ENCODE results near the gene SHROOM1.

SHROOM1 gene

DNA sequence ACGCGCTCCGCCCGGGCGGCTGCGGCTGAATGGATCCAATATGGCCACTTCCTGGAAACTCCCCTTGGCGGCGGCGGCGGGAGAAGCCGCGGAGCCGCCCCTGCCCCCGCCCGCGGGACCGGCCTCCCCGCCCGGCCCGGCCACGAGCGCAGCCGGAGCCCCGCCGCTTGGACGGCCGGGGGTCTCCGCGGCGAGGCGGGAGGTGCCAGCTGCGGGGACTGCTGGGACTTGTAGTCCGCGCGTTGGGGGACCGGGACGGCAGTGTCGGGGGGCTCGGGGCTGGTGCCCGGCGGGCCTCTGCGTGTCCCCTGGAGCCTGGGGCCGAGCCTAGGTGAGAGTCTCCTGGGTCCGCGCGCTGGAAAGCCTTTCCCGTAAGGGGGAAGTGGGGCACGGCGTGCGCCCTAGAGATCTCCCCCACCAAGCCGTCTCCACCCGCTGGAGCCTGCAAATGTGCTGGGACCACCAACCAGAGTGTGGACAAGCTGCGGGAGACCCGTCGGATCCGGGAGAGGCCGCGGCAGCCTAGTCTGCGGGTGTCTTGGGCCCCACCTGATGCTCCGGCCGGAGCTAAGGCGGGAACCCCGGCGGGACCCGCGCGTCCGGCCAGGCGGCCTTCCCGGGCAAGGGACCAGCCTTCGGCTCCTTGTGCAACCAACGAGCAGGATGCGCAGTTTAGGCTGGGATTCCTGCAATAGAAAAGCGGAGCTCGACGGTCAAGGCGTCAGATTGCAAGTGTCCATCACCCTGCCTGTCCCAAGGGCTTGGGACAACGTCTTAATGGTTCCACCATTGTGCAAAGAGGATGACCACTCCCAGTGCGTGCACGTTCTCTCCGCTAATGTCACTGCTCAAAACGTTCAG, 53.0 kb downstream of the SHROOM1 start, which contains the start of gene SEPTIN8:
SEPTIN8 (minus strand) TSS at position 31 of the 861 bp plus-strand sequence. CDS start 102 bp downstream, outside the sequence.
- Histone ChIP-seq H3K4me3 (ENCODE audit: low read depth in 1 of 2, low read length in 1 of 2) (peak within 1 kb of the TSS in 1 of 2 experiments; percentile 8), H3K4me1 (ENCODE audit: control insufficient read depth in 1 of 2, insufficient read depth in 1 of 2, low read depth in 1 of 2, low read length in 1 of 2) (peaks cover 0 to 11% of the 10 kb centered on the region in 2 experiments), H3K9me3 (no peaks in the 10 kb centered on the region), H3K27ac (no peak within 1 kb of the TSS), H3K36me3 (no peaks in the 10 kb centered on the region), H3K27me3 (peaks cover 100% of the 10 kb centered on the region)
- no peak for TF ChIP-seq CTCF (IDR thresholded peaks at IDR 0.05)

DNA sequence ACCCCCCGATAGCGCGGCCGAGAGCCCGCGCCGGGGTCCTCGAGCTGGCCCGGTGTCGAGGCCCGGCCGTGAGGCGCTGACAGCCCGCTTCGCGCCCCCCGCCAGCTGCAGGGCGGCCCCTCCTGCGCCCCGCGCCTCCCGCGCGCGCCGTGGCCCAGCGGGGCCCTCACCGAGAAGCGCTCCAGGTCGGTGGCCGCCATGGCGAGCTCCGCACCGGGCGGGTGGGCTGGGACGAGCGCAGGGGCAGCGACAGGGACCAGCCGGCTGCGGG, 53.6 kb downstream of the SHROOM1 start:
- no peak for TF ChIP-seq CTCF (IDR thresholded peaks at IDR 0.05)
- peaks cover 0 to 11% of the 10 kb centered on the region in 2 experiments for H3K4me1 ChIP-seq (ENCODE audit: control insufficient read depth in 1 of 2, insufficient read depth in 1 of 2, low read depth in 1 of 2, low read length in 1 of 2)
- H3K36me3 ChIP-seq: no peaks in the 10 kb centered on the region
- H3K9me3 ChIP-seq: no peaks in the 10 kb centered on the region
- H3K27ac ChIP-seq: no peak overlapping the region
- H3K4me3 ChIP-seq (ENCODE audit: low read depth in 1 of 2, low read length in 1 of 2): peak overlapping the region in 1 of 2 experiments; percentile 8
- peaks cover 99% of the 10 kb centered on the region for H3K27me3 ChIP-seq

DNA sequence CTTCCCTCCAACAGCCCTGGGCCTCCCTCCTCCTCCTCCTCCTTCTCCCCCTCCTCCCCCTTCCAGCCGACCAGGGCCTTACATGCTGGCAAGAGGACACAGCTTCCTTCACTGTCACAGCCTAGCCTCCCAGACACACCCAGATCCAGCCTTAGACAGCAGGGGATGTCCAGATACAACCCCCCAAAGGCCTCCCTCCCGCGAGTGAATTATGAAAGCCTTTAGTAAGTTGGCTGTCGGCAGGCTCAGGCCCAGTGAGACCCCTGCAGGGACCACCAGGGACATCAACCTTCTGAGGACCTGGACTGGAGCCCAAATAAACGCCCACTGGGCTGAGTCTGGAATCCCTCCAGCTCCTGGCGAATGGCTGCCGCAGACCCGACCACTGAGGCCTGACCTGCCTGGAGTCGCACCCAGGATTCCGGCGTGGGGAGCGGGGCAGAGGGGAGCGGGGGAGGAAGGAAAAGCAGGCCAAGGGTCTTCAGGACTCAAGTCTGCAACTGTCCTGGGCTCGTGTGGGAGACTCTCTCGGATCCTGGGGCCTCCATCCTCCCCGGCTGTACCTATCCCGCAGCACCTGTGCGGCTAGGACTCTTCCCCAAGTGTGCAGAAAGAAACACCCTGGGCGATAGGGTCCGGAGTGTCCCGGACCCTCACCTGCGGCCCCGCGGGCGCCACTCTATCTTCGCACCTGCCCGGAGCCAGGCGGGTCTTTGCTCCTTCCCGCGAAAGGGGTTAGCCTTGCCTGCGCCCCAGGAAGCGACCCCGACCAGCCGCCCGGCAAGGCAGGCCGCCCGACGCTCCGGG, 54.1 kb downstream of the SHROOM1 start:
- no peak for TF ChIP-seq CTCF (IDR thresholded peaks at IDR 0.05)
- no peak overlapping the region for H3K4me3 ChIP-seq (ENCODE audit: low read depth in 1 of 2, low read length in 1 of 2)
- H3K36me3 ChIP-seq: no peaks in the 10 kb centered on the region
- no peaks in the 10 kb centered on the region for H3K9me3 ChIP-seq
- no peak overlapping the region for H3K27ac ChIP-seq
- peaks cover 94% of the 10 kb centered on the region for H3K27me3 ChIP-seq
- peaks cover 0 to 11% of the 10 kb centered on the region in 2 experiments for H3K4me1 ChIP-seq (ENCODE audit: control insufficient read depth in 1 of 2, insufficient read depth in 1 of 2, low read depth in 1 of 2, low read length in 1 of 2)

DNA sequence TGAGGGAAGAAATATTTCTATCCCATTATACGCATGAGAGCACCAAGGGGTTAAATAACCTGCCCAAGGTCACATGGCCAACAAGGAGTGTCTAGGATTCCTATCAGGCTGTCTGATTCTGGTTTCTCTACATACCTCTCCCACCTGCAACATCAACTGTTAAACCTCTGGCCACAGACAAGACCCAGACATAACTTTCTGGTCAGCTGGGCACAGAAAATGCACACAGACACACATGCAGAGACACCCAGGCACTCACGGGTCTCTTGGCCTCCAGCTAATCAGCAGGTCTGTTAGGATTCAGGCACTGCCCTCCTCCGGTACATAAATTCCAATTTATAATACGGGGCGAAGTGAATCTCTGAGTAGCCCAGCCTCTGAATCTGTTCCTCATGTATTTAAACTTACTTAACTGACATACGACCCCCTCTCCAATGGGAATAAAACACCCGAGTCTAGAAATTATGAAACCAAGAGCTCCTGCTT, 54.9 kb downstream of the SHROOM1 start:
- H3K27ac ChIP-seq: no peak overlapping the region
- H3K27me3 ChIP-seq: peaks cover 85% of the 10 kb centered on the region
- H3K4me3 ChIP-seq (ENCODE audit: low read depth in 1 of 2, low read length in 1 of 2): no peak overlapping the region

More for the DNA sequence above, 54.9 kb downstream of the SHROOM1 start:
- H3K36me3 ChIP-seq: no peaks in the 10 kb centered on the region
- peaks cover 0 to 11% of the 10 kb centered on the region in 2 experiments for H3K4me1 ChIP-seq (ENCODE audit: control insufficient read depth in 1 of 2, insufficient read depth in 1 of 2, low read depth in 1 of 2, low read length in 1 of 2)
- no peak for TF ChIP-seq CTCF (IDR thresholded peaks at IDR 0.05)
- H3K9me3 ChIP-seq: no peaks in the 10 kb centered on the region
